DOHH2 (cell line): ENCODE results near the gene CCDC85C.

Source experiments
- EZH2phosphoT487 ChIP-seq: fragments of 200-600 bp; sonication (generic); IDR thresholded peaks from 2 replicates; pipeline ENCODE4 v1.6.1; 2017; ENCODE audit warnings: borderline replicate concordance, mild to moderate bottlenecking, antibody characterized with exemption, low read length, moderate library complexity, mixed read lengths
- TF ChIP-seq, protein P1 (sequence below): fragments of 200-600 bp; sonication (generic); IDR thresholded peaks from one replicate; pipeline ENCODE4 v1.5.1; 2014; ENCODE audit warnings: antibody characterized with exemption, mild to moderate bottlenecking, low read depth, low read length; ENCODE audit not compliant: poor library complexity, severe bottlenecking

DNA sequence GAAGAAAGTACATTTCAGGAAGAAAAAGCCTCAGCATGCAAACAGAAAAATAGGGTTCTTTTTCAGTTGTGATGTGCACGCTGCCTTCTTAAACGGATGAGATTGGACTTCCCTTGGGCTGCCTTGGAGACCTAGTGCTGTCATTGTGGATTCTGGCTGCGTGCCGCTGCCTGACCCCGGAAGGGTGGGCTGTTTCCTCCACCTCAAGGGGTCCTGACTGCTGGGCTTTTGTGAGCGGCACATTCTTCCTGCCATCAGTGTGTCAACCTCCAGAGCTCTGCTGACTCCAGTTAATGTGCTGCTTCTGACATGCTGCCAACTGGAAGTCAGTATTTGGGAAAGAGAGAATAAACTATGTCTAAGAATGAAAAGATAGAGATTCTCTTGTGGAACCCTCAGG lies 97.7 kb downstream of the CCDC85C start:
- TF ChIP-seq, protein P1, sequence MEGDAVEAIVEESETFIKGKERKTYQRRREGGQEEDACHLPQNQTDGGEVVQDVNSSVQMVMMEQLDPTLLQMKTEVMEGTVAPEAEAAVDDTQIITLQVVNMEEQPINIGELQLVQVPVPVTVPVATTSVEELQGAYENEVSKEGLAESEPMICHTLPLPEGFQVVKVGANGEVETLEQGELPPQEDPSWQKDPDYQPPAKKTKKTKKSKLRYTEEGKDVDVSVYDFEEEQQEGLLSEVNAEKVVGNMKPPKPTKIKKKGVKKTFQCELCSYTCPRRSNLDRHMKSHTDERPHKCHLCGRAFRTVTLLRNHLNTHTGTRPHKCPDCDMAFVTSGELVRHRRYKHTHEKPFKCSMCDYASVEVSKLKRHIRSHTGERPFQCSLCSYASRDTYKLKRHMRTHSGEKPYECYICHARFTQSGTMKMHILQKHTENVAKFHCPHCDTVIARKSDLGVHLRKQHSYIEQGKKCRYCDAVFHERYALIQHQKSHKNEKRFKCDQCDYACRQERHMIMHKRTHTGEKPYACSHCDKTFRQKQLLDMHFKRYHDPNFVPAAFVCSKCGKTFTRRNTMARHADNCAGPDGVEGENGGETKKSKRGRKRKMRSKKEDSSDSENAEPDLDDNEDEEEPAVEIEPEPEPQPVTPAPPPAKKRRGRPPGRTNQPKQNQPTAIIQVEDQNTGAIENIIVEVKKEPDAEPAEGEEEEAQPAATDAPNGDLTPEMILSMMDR = no peak
- TF ChIP-seq EZH2phosphoT487 = no peak
